ELR (cell line): ENCODE results near the gene POTED.
"Not testable (repeated sequence)": the region's sequence is repeated elsewhere in the genome, so short reads cannot be mapped to it uniquely, and the experiment has no call there.

Experiments
- DNase-seq: peaks from one replicate; pipeline ENCODE4 v3.0.0-alpha.2; 2015; ENCODE audit warnings: low read depth

Gene POTED

DNA sequence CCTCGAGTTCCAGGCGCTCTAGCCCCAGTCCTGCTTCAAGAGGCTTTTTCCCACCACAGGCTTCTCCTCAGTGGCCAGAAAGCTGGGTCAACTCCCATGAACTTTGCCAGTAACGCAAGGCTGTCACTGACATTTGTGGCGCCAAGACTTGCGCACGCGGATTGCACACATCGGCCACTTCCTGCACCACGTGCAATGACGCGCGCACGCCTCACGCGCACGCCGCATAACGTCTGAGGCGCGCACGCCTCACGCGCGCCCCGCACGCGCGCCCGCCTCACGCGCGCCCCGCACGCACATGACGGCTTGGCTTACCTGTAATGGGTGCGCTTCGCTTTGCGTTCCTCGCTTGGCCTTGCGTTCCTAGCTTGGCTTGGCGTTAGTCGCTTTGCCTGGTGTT lies at the start of gene POTED:
TSS of gene POTED (plus strand) at position 301 of the 400 bp plus-strand sequence. CDS start 452 bp downstream, outside the sequence.
- not testable (repeated sequence) for DNase-seq

DNA sequence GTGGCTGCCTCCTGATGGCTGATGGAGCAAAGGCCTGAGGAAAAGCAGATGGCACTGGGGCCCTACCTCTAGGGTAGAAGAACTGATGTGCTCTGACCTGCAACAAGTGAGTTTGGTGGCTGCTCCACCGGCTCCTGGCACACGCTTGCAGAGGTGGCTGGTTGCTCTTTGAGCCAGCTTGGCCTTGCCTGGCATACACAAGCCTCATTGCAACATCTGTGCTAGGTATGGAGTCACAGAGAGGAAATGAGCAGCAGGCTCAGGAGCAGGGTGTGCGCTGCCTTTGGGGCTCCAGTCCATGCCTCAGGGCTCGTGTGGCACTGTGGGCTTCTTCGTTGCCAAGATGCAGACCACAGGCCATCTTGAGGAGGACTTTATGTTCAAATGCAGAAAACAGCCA lies 40.5 kb downstream of the POTED start:
- not testable (repeated sequence) for DNase-seq

DNA sequence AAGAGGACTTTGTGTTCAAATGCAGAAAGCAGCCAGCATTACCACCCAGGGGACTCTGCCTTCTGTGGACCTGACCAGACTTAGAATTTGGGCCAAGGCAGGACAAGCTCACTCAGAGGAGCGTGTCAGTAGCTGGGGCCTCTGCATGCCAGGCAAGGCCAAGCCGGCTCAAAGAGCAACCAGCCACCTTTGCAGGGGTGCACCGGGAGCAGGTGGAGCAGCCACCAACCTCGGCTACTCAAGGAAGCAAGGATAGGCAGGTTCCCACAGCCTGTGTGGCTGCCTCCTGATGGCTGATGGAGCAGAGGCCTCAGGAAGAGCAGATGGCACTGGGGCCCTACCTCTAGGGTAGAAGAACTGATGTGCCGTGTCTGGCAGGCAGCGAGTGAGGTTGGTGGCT lies 42.2 kb downstream of the POTED start:
- not testable (repeated sequence) for DNase-seq
